Measurements from ENCODE around the gene SPC25.

- TF ChIP-seq RAD21 (IDR thresholded peaks at IDR 0.05; ENCODE audit: low read depth) (no peak), YY1 (IDR thresholded peaks at IDR 0.05; ENCODE audit: low read depth) (no peak), CREB1 (IDR thresholded peaks at IDR 0.05; ENCODE audit: low read depth) (no peak), EGR1 (IDR thresholded peaks at IDR 0.05) (no peak), MAX (IDR thresholded peaks at IDR 0.05) (no peak), NFIC (IDR thresholded peaks at IDR 0.05) (no peak), TCF12 (IDR thresholded peaks at IDR 0.05; ENCODE audit: low read depth) (no peak), REST (IDR thresholded peaks at IDR 0.05; ENCODE audit: low read depth) (no peak), TAF1 (IDR thresholded peaks at IDR 0.05; ENCODE audit: low read depth) (no peak)
Observed at GRCh38 chr2:168910330-168910729, 20.1 kb upstream of the SPC25 start.

Data from Ishikawa (cell line).